GM23338 (cell line): Measurements from ENCODE around the gene PUS7. TPM values are rescaled to one million over a fixed set of nuclear protein-coding genes. Genes with fewer than 3 reads are reported as not detected.

Source experiments
- ATAC-seq: fragments of 200-7000 bp; cut with Tn5 transposase; 3 replicates; pipeline ENCODE4 v1.9.1; 2020
- DNase-seq: peaks from one replicate; pipeline ENCODE4 v3.0.0-alpha.2; 2015; ENCODE audit warnings: low spot score
- H2AFZ ChIP-seq: fragments of 200-600 bp; sonication (generic); 2 replicates; pipeline ENCODE4 v1.8.0; 2016; ENCODE audit warnings: antibody characterized with exemption, mild to moderate bottlenecking, moderate library complexity
- H3F3A ChIP-seq: fragments of 200-600 bp; sonication (generic); replicated peaks from 2 replicates; pipeline ENCODE4 v1.8.0; 2017; ENCODE audit warnings: antibody characterized with exemption, mixed run types, low read depth
- H3K27ac ChIP-seq: fragments of 200-600 bp; sonication (generic); 2 replicates; pipeline ENCODE4 v1.6.1; 2016; ENCODE audit warnings: low read depth
- H3K27me3 ChIP-seq: fragments of 200-600 bp; sonication (generic); 2 replicates; pipeline ENCODE4 v1.8.0; 2016; ENCODE audit warnings: mild to moderate bottlenecking, mixed run types, moderate library complexity; ENCODE audit not compliant: insufficient read depth
- H3K36me3 ChIP-seq: fragments of 200-600 bp; sonication (generic); 2 replicates; pipeline ENCODE4 v1.8.0; 2016; ENCODE audit warnings: mild to moderate bottlenecking; ENCODE audit not compliant: insufficient read depth
- H3K4me1 ChIP-seq: fragments of 200-600 bp; sonication (generic); 2 replicates; pipeline ENCODE4 v1.8.0; 2016; ENCODE audit warnings: mild to moderate bottlenecking, moderate library complexity; ENCODE audit not compliant: insufficient read depth
- H3K4me2 ChIP-seq: fragments of 200-600 bp; sonication (generic); 2 replicates; pipeline ENCODE4 v1.7.1; 2017; ENCODE audit warnings: mixed run types
- H3K4me3 ChIP-seq: fragments of 200-600 bp; sonication (generic); 2 replicates; pipeline ENCODE4 v1.6.1; 2016; ENCODE audit warnings: mixed run types
- H3K79me2 ChIP-seq: fragments of 200-600 bp; sonication (generic); replicated peaks from 2 replicates; pipeline ENCODE4 v1.8.0; 2017; ENCODE audit warnings: mild to moderate bottlenecking; ENCODE audit not compliant: insufficient read depth
- H3K9me2 ChIP-seq: fragments of 200-600 bp; sonication (generic); 2 replicates; pipeline ENCODE4 v1.8.0; 2017; ENCODE audit not compliant: insufficient read depth
- H4K20me1 ChIP-seq: fragments of 200-600 bp; sonication (generic); replicated peaks from 2 replicates; pipeline ENCODE4 v1.8.0; 2017; ENCODE audit warnings: mild to moderate bottlenecking; ENCODE audit not compliant: insufficient read depth
- H3K27ac Mint-ChIP-seq: 2 replicates; pipeline ENCODE4 v1.8.0; 2020; ENCODE audit warnings: inconsistent platforms, mild to moderate bottlenecking, moderate library complexity, mixed read lengths
- H3K27me3 Mint-ChIP-seq: 3 replicates; pipeline ENCODE4 v1.8.0; 2022; ENCODE audit warnings: low read depth, mild to moderate bottlenecking, moderate library complexity, mixed read lengths, inconsistent platforms; ENCODE audit not compliant: insufficient read depth, poor library complexity
- H3K36me3 Mint-ChIP-seq: 3 replicates; pipeline ENCODE4 v1.8.0; 2021; ENCODE audit warnings: low read depth, mild to moderate bottlenecking, inconsistent platforms, moderate library complexity, mixed read lengths
- H3K4me1 Mint-ChIP-seq: 3 replicates; pipeline ENCODE4 v1.8.0; 2020; ENCODE audit warnings: mild to moderate bottlenecking, inconsistent platforms, mixed read lengths
- H3K4me3 Mint-ChIP-seq: 3 replicates; pipeline ENCODE4 v1.8.0; 2021; ENCODE audit warnings: moderate library complexity, mild to moderate bottlenecking, inconsistent platforms, mixed read lengths
- H3K9me3 Mint-ChIP-seq: 3 replicates; pipeline ENCODE4 v1.8.0; 2020; ENCODE audit warnings: moderate library complexity, mild to moderate bottlenecking, inconsistent platforms, mixed read lengths
- EZH2phosphoT487 ChIP-seq: fragments of 200-600 bp; sonication (generic); IDR thresholded peaks from one replicate; pipeline ENCODE4 v1.8.1; 2018; ENCODE audit warnings: antibody characterized with exemption; ENCODE audit not compliant: unreplicated experiment
- JUNB ChIP-seq: IDR thresholded peaks from one replicate; pipeline ENCODE4 v1.6.1; 2016; ENCODE audit warnings: antibody characterized with exemption; ENCODE audit not compliant: unreplicated experiment
- NANOG ChIP-seq: IDR thresholded peaks from 2 replicates; pipeline ENCODE4 v1.6.1; 2016; ENCODE audit warnings: antibody characterized with exemption, borderline replicate concordance
- POLR2AphosphoS5 ChIP-seq: IDR thresholded peaks from 2 replicates; pipeline ENCODE4 v1.6.1; 2016; ENCODE audit warnings: antibody characterized with exemption, low read depth
- STAT1 ChIP-seq: IDR thresholded peaks from one replicate; pipeline ENCODE4 v1.6.1; 2016; ENCODE audit warnings: antibody characterized with exemption; ENCODE audit not compliant: unreplicated experiment
- ZNF114 ChIP-seq: fragments of 250-450 bp; sonication (Bioruptor Pico); IDR thresholded peaks from 2 replicates; pipeline ENCODE4 v1.5.0; 2020; ENCODE audit warnings: mild to moderate bottlenecking, moderate library complexity
- ZNF331 ChIP-seq: fragments of 250-450 bp; sonication (Bioruptor Pico); IDR thresholded peaks from 2 replicates; pipeline ENCODE4 v1.5.0; 2020; ENCODE audit warnings: low read depth, mild to moderate bottlenecking, moderate library complexity
- polyA plus RNA-seq: library from polyadenylated mRNA; unstranded; fragments of >200 nt; fragmentation: Nextera tagmentation; extraction: Ambion mirVana; gene quantifications from 2 replicates; pipeline ENCODE4 v1.2.1, GENCODE V29; 2016
- total RNA-seq: library from RNA; depleted of rRNA; stranded (reverse); fragments of >200 nt; shearing (Covaris generic); gene quantifications from 2 replicates; pipeline ENCODE4 v1.2.3, GENCODE V29; 2014
- TF ChIP-seq, protein P1 (sequence below), 2 experiments: fragments of 200-600 bp in 1 of 2; sonication (generic) in 1 of 2; conservative IDR thresholded peaks; 2 replicates each; pipeline versions ENCODE4 v1.5.1 to v1.6.1; 2016 to 2017; ENCODE audit warnings: antibody characterized with exemption in 2 of 2, low read depth in 2 of 2, mild to moderate bottlenecking in 2 of 2, moderate library complexity in 1 of 2
- TF ChIP-seq, protein P2 (sequence below): IDR thresholded peaks from 2 replicates; pipeline ENCODE4 v1.6.1; 2016; ENCODE audit warnings: antibody characterized with exemption
- TF ChIP-seq, protein P3 (sequence below): IDR thresholded peaks from one replicate; pipeline ENCODE4 v1.6.1; 2018; ENCODE audit warnings: antibody characterized with exemption; ENCODE audit not compliant: unreplicated experiment

Gene PUS7
- total and polyA plus RNA-seq, 2 experiments from 2014 or later = 34.8 to 62.2 TPM

DNA sequence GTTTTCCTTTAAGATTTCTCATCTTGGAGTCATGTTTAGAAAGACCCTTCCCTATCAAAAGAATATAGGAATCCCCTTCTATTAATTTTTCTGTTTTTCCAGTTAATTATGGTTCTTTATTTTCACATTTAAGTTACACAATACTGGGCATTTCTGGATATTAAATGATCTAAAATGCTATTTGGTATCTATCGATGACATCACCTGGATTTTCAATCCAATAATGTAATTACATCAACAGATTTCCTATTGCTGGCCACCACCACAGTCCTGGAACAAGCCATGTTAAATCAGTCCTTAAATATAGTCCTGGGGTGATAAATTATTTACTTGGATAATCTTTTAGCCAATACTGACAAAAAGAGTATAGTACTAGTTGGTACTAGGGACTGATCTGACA is 48.0 kb downstream of the PUS7 start (continued):
- no peak for TF ChIP-seq ZNF114
- TF ChIP-seq EZH2phosphoT487 = no peak
- no peak for TF ChIP-seq ZNF331 (CRISPR knock-in tag)
- TF ChIP-seq, protein P1, sequence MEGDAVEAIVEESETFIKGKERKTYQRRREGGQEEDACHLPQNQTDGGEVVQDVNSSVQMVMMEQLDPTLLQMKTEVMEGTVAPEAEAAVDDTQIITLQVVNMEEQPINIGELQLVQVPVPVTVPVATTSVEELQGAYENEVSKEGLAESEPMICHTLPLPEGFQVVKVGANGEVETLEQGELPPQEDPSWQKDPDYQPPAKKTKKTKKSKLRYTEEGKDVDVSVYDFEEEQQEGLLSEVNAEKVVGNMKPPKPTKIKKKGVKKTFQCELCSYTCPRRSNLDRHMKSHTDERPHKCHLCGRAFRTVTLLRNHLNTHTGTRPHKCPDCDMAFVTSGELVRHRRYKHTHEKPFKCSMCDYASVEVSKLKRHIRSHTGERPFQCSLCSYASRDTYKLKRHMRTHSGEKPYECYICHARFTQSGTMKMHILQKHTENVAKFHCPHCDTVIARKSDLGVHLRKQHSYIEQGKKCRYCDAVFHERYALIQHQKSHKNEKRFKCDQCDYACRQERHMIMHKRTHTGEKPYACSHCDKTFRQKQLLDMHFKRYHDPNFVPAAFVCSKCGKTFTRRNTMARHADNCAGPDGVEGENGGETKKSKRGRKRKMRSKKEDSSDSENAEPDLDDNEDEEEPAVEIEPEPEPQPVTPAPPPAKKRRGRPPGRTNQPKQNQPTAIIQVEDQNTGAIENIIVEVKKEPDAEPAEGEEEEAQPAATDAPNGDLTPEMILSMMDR (conservative IDR thresholded peaks at IDR 0.05; ENCODE audit: low read depth in 2 of 2) = no peak
- no peak for TF ChIP-seq JUNB
- TF ChIP-seq, protein P2, sequence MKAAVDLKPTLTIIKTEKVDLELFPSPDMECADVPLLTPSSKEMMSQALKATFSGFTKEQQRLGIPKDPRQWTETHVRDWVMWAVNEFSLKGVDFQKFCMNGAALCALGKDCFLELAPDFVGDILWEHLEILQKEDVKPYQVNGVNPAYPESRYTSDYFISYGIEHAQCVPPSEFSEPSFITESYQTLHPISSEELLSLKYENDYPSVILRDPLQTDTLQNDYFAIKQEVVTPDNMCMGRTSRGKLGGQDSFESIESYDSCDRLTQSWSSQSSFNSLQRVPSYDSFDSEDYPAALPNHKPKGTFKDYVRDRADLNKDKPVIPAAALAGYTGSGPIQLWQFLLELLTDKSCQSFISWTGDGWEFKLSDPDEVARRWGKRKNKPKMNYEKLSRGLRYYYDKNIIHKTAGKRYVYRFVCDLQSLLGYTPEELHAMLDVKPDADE = no peak
- no peak for TF ChIP-seq STAT1
- no peak for TF ChIP-seq POLR2AphosphoS5

DNA sequence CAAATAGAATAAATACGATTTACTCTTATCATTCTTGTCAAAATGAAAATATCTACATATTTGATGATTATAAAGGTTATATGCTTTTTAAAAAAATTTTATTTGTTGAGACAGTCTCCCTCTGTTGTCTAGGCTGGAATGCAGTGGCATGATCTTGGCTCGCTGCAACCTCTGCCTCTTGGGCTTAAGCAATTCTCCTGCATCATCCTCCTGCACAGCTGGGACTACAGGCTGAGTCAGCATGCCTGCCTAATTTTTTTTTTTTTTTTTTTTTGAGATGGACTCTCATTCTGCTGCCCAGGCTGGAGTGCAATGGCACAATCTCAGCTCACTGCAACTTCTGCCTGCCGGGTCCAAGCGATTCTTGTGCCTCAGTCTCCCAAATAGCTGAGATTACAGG is 48.9 kb downstream of the PUS7 start:
- Histone ChIP-seq H3K4me1 (no peaks in the 10 kb centered on the region), H3K27me3 (no peaks in the 10 kb centered on the region), H3K9me2 (no peaks in the 10 kb centered on the region), H2AFZ (no peak overlapping the region), H3K36me3 (peaks cover 2% of the 10 kb centered on the region; the same call in 1 of the 2 replicates), H3F3A (peaks cover 2% of the 10 kb centered on the region; the same call in 1 of the 2 replicates), H3K4me3 (no peak overlapping the region), H3K79me2 (no peaks in the 10 kb centered on the region), H4K20me1 (0 out of 2 replicates have a peak, but pooled peaks cover 3% of the 10 kb centered on the region), H3K4me2 (no peak overlapping the region), H3K27ac (no peak overlapping the region)
- Mint-ChIP-seq H3K4me3 (no peak overlapping the region), H3K36me3 (peaks cover 45% of the 10 kb centered on the region), H3K27ac (no peak overlapping the region), H3K9me3 (no peaks in the 10 kb centered on the region), H3K4me1 (no peaks in the 10 kb centered on the region), H3K27me3 (peaks cover 4% of the 10 kb centered on the region)
- 0 out of 3 replicates have a peak, but pooled peaks have one; percentile 24 for ATAC-seq
- DNase-seq = peak; percentile 13
- TF ChIP-seq, protein P3, sequence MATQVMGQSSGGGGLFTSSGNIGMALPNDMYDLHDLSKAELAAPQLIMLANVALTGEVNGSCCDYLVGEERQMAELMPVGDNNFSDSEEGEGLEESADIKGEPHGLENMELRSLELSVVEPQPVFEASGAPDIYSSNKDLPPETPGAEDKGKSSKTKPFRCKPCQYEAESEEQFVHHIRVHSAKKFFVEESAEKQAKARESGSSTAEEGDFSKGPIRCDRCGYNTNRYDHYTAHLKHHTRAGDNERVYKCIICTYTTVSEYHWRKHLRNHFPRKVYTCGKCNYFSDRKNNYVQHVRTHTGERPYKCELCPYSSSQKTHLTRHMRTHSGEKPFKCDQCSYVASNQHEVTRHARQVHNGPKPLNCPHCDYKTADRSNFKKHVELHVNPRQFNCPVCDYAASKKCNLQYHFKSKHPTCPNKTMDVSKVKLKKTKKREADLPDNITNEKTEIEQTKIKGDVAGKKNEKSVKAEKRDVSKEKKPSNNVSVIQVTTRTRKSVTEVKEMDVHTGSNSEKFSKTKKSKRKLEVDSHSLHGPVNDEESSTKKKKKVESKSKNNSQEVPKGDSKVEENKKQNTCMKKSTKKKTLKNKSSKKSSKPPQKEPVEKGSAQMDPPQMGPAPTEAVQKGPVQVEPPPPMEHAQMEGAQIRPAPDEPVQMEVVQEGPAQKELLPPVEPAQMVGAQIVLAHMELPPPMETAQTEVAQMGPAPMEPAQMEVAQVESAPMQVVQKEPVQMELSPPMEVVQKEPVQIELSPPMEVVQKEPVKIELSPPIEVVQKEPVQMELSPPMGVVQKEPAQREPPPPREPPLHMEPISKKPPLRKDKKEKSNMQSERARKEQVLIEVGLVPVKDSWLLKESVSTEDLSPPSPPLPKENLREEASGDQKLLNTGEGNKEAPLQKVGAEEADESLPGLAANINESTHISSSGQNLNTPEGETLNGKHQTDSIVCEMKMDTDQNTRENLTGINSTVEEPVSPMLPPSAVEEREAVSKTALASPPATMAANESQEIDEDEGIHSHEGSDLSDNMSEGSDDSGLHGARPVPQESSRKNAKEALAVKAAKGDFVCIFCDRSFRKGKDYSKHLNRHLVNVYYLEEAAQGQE = no peak
- TF ChIP-seq POLR2AphosphoS5 (no peak), ZNF331 (CRISPR knock-in tag) (no peak), NANOG (no peak), STAT1 (no peak)
- TF ChIP-seq, protein P1 (conservative IDR thresholded peaks at IDR 0.05; ENCODE audit: low read depth in 2 of 2) = no peak
